A549 (cell line): ENCODE data around the gene TUNAR. TPM values are rescaled to one million over a fixed set of nuclear protein-coding genes. Genes with fewer than 3 reads are reported as not detected.

ENCODE experiments used
- ATAC-seq, 2 experiments: fragments of 200-7000 bp in 1 of 2; fragments of >200 bp in 1 of 2; cut with Nextera tagmentation in 1 of 2; cut with Tn5 transposase in 1 of 2; 3 replicates each; pipeline versions ENCODE4 v1.8.0 to v1.9.1; 2018 to 2020; ENCODE audit warnings: mild to moderate bottlenecking in 1 of 2, moderate library complexity in 1 of 2
- CTCF ChIA-PET: fragments of 300-600 bp; sonication (Branson Sonifier 250); formaldehyde crosslinking; extraction: SDS; loops from one replicate; lab custom pipeline; 2021; ENCODE audit warnings: antibody characterized with exemption, inconsistent platforms; lab: Yijun Ruan, JAX
- POLR2A ChIA-PET: fragments of 350-600 bp; formaldehyde crosslinking; extraction: SDS; loops from one replicate; lab custom pipeline; 2021; ENCODE audit warnings: antibody characterized with exemption, inconsistent platforms; lab: Yijun Ruan, JAX
- DNase-seq, 2 experiments: peaks; one replicate each; pipeline versions ENCODE4 v3.0.0 to v3.0.0-alpha.2; 2011 to 2016; ENCODE audit warnings: low read depth in 1 of 2, low spot score in 1 of 2
- FAIRE-seq: peaks from 2 replicates; lab custom pipeline; 2011; peaks lifted over from hg19 to GRCh38; lab: Jason Lieb, UNC
- H3K27ac ChIP-seq, 2 experiments: fragments of >200 bp; sonication (Bioruptor Twin); formaldehyde crosslinking; 3 replicates each; pipeline ENCODE4 v1.5.1; 2016 to 2017
- H3K4me1 ChIP-seq: fragments of >200 bp; sonication (Bioruptor Twin); formaldehyde crosslinking; 3 replicates; pipeline ENCODE4 v1.6.1; 2016
- H3K4me2 ChIP-seq: fragments of >200 bp; sonication (Bioruptor Twin); formaldehyde crosslinking; 3 replicates; pipeline ENCODE4 v1.6.1; 2016
- H3K4me3 ChIP-seq: fragments of >200 bp; sonication (Bioruptor Twin); formaldehyde crosslinking; 3 replicates; pipeline ENCODE4 v1.5.1; 2016
- H3K9me3 ChIP-seq: fragments of >200 bp; sonication (Bioruptor Twin); formaldehyde crosslinking; 3 replicates; pipeline ENCODE4 v1.6.1; 2016
- CBX2 ChIP-seq: fragments of 200-600 bp; sonication (generic); IDR thresholded peaks from 2 replicates; pipeline ENCODE4 v1.6.1; 2016; ENCODE audit warnings: low read depth, mild to moderate bottlenecking, borderline replicate concordance
- CEBPB ChIP-seq, 2 experiments: fragments of >200 bp in 1 of 2; sonication (Bioruptor Twin) in 1 of 2; formaldehyde crosslinking in 1 of 2; IDR thresholded peaks; 2 replicates each; pipeline ENCODE4 v1.6.1; 2012 to 2016
- EHMT2 ChIP-seq: fragments of 200-600 bp; sonication (generic); IDR thresholded peaks from 2 replicates; pipeline ENCODE4 v1.6.1; 2016; ENCODE audit warnings: antibody characterized with exemption, low read depth, mild to moderate bottlenecking, moderate library complexity
- FOSB ChIP-seq: fragments of 250-450 bp; sonication (Bioruptor Pico); IDR thresholded peaks from 2 replicates; pipeline ENCODE4 v1.5.0; 2020; ENCODE audit warnings: mild to moderate bottlenecking, moderate library complexity
- HDAC2 ChIP-seq: fragments of 200-600 bp; sonication (generic); IDR thresholded peaks from 2 replicates; pipeline ENCODE4 v1.6.1; 2016
- HOXB13 ChIP-seq: fragments of 250-450 bp; sonication (Bioruptor Pico); IDR thresholded peaks from 2 replicates; pipeline ENCODE4 v1.5.0; 2020; ENCODE audit warnings: low read depth, mild to moderate bottlenecking, moderate library complexity
- KDM5A ChIP-seq: fragments of 200-600 bp; sonication (generic); IDR thresholded peaks from 2 replicates; pipeline ENCODE4 v1.6.1; 2016; ENCODE audit warnings: antibody characterized with exemption, mild to moderate bottlenecking
- MAFK ChIP-seq: fragments of 450-650 bp; IDR thresholded peaks from 2 replicates; pipeline ENCODE4 v1.6.1; 2014; ENCODE audit not compliant: partially characterized antibody
- NPAS2 ChIP-seq: fragments of 250-450 bp; sonication (Bioruptor Pico); IDR thresholded peaks from 2 replicates; pipeline ENCODE4 v1.8.0; 2022; ENCODE audit warnings: mild to moderate bottlenecking, moderate library complexity, borderline replicate concordance
- NR3C1 ChIP-seq: fragments of >200 bp; sonication (Bioruptor Twin); formaldehyde crosslinking; IDR thresholded peaks from 3 replicates; pipeline ENCODE4 v1.6.1; 2017
- PHF8 ChIP-seq: fragments of 200-600 bp; sonication (generic); IDR thresholded peaks from 2 replicates; pipeline ENCODE4 v1.6.1; 2016; ENCODE audit warnings: low read depth, mild to moderate bottlenecking, antibody characterized with exemption, moderate library complexity, borderline replicate concordance
- POLR2AphosphoS2 ChIP-seq: conservative IDR thresholded peaks from 2 replicates; pipeline ENCODE4 v1.6.1; 2012; ENCODE audit warnings: low read length, improper control_type of control experiment, inconsistent platforms
- RAD21 ChIP-seq, 2 experiments: fragments of >200 bp in 1 of 2; sonication (Bioruptor Twin) in 1 of 2; formaldehyde crosslinking in 1 of 2; IDR thresholded peaks in 1 of 2; conservative IDR thresholded peaks in 1 of 2; 2 replicates in 1 of 2; 3 replicates in 1 of 2; pipeline ENCODE4 v1.6.1; 2012 to 2018; ENCODE audit warnings: inconsistent platforms in 1 of 2
- REST ChIP-seq: fragments of 200-600 bp; sonication (generic); IDR thresholded peaks from 2 replicates; pipeline ENCODE4 v1.6.1; 2016; ENCODE audit warnings: antibody characterized with exemption, mild to moderate bottlenecking, moderate library complexity
- RFX5 ChIP-seq: fragments of 450-650 bp; IDR thresholded peaks from 2 replicates; pipeline ENCODE4 v1.7.1; 2014; ENCODE audit warnings: antibody characterized with exemption, mild to moderate bottlenecking, moderate library complexity
- TFCP2L1 ChIP-seq: fragments of 250-450 bp; sonication (Bioruptor Pico); IDR thresholded peaks from 2 replicates; pipeline ENCODE4 v1.5.0; 2021; ENCODE audit warnings: mild to moderate bottlenecking
- WGBS: methylation state at CpG from one replicate; pipeline ENCODE4 v1.1.6; 2017; ENCODE audit errors: missing lambda C conversion rate; 5-methylcytosine and 5-hydroxymethylcytosine counted together
- polyA plus RNA-seq, 4 experiments: library from polyadenylated mRNA; depleted of rRNA in 3 of 4; stranded (reverse); fragments of >200 nt; fragmentation: RNase III in 1 of 4; extraction: RNeasy Plus Mini Kit Qiagen cat#74134 plus additional on column Dnase treatment in 1 of 4; gene quantifications; 2 replicates in 3 of 4; 3 replicates in 1 of 4; pipeline ENCODE4 v1.2.3, GENCODE V29; 2011 to 2017

TUNAR gene
- polyA plus RNA-seq, 2 of the 4 experiments (the other 2 are of a cell fraction) = not detected

DNA sequence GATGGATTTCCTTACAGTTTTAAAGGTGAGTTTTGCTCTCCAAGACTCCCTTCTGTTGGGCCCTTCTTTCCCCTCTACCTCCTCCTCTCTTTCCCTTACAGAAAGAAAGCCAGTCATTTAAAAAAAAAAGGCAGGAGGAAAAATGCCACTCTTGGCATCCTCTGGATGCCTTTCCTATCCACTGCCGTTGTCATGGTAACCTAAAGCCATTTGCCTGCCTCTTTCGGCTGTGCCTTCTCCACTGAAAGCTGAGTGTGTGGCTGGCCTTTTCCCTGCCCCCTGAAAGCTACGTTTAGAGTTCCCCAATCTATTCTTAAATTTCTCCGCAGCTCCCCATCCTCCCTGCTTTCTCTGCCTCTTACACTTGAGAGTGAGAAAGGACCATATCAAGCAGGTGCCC is 67.1 kb downstream of the TUNAR start (continued):
- no peak for TF ChIP-seq REST
- no peak for TF ChIP-seq RFX5
- no peak for TF ChIP-seq NR3C1
- TF ChIP-seq PHF8 = no peak
- TF ChIP-seq TFCP2L1 (CRISPR knock-in tag) = no peak

DNA sequence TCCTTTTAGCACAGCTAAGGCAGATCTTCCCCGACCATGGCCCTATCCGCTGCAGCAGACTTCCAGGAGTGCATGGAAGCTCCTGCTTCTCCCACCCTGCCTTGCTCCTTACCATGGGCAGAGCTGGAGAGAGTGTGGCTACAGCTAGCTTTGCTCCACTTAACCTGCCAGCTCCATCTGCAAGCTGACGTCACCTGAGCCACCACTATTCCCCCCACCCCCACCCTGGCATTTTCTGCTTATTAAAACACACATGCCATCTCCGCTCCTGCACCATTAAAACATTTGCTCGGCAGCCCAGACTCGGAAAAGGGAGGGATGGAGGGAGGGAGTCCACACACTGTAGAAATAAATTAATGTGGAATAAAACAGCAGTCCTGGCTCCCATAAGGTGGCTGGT is 67.8 kb downstream of the TUNAR start:
- Histone ChIP-seq H3K27ac (no peak overlapping the region), H3K4me3 (no peak overlapping the region), H3K9me3 (no peaks in the 10 kb centered on the region), H3K4me2 (no peak overlapping the region), H3K4me1 (no peaks in the 10 kb centered on the region)
- TF ChIP-seq RAD21 (conservative IDR thresholded peaks at IDR 0.05 in 1 of 2, IDR thresholded peaks at IDR 0.05 in 1 of 2) = no peak
- TF ChIP-seq CBX2 = no peak
- no peak for TF ChIP-seq KDM5A
- no peak for TF ChIP-seq MAFK
- TF ChIP-seq NPAS2 (CRISPR knock-in tag) = no peak
- no peak for TF ChIP-seq EHMT2
- ATAC-seq (no peak), DNase-seq (no peak), FAIRE-seq (no peak)
- ChIA-PET CTCF (interaction anchor here (1.0 to 1.3 kb wide), 2 partner anchors 21 to 154 kb away, joined by 3 read pairs; no protein-coding TSS in a partner anchor), POLR2A (no interaction called here)
- WGBS = 0% methylated on average over 5 of the region's 6 CpGs

GRCh38 chr14:95946867-95947266 is 70.2 kb downstream of the TUNAR start:
- ChIA-PET CTCF (interaction anchor here (0.6 kb wide), 2 partner anchors 13 to 1683 kb away, joined by 3 to 4 read pairs; no protein-coding TSS in a partner anchor), POLR2A (no interaction called here)
- H3K4me1 ChIP-seq = no peaks in the 10 kb centered on the region
- no peak overlapping the region for H3K4me3 ChIP-seq
- ATAC-seq = no peak
- no peak for FAIRE-seq
- WGBS = 0% methylated on average over 1 of the region's 1 CpG
- no peak overlapping the region for H3K4me2 ChIP-seq
- H3K9me3 ChIP-seq = no peaks in the 10 kb centered on the region
- TF ChIP-seq FOSB (CRISPR knock-in tag) = no peak
- DNase-seq = no peak
- H3K27ac ChIP-seq = no peak overlapping the region

DNA sequence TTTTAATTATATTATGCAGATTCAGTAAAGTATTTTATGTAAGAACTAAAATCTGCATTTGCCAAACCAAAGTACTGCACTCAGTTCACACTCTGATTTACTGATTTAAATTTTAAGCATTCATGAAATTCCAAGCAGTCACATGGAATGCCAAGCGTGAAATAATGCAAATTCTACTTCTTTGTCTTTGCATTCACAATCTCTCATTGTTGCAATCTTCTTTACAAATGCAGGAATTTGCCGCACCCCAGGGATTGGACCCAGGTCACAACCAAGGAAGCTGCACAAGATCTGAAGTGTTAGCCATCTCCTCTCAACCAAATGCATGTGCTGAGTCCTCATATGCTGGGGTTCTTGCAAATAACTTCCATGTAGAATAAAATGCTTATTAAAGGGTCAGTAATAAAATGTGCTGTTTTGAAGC is 71.9 kb downstream of the TUNAR start:
- no peak overlapping the region for H3K4me3 ChIP-seq
- TF ChIP-seq NPAS2 (CRISPR knock-in tag) (no peak), POLR2AphosphoS2 (no peak), CEBPB (IDR thresholded peaks at IDR 0.05) (no peak), PHF8 (no peak), HDAC2 (no peak), HOXB13 (no peak)
- TF ChIP-seq, all 56 proteins: peak for 0
- H3K4me1 ChIP-seq = no peaks in the 10 kb centered on the region
- no peak overlapping the region for H3K27ac ChIP-seq
- CTCF ChIA-PET = no interaction called here
- POLR2A ChIA-PET = no interaction called here
- no peaks in the 10 kb centered on the region for H3K9me3 ChIP-seq
- no peak for DNase-seq
- ATAC-seq = no peak
- no peak for FAIRE-seq
- 13% methylated on average over 2 of the region's 2 CpGs for WGBS
- H3K4me2 ChIP-seq = no peak overlapping the region
